Measurements from ENCODE around the gene UNC93B1. TPM values are rescaled to one million over a fixed set of nuclear protein-coding genes. Genes with fewer than 3 reads are reported as not detected.

Gene UNC93B1
- total RNA-seq, 1 experiment from 2014 or later, result 26.5 TPM

DNA sequence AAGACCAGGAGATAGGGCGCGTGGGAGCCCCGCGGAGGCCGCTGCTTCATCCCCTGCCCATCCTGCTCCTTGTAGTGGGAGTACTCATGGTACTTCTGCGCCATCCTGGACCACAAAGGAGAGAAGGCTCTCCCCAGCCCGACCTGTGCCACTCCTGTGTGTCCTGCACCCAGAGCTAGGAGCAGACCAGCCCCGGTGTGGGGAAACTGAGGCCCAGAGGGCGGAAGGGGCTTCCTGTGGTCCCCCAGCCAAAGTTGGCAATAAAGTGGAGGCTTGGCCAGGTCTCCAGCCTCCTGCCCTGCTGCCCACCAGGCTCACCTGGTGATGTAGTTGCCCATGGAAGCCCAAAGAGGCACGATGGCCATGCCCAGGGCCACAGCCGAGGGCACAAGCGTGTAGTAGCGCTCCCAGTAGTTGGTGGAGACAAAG, 4.7 kb downstream of the UNC93B1 start:
- no TSS peak for BruUV-seq (replicated peaks)
- Mint-ChIP-seq H3K4me3 (ENCODE audit: unreplicated experiment) (no peak overlapping the region), H3K27ac (ENCODE audit: unreplicated experiment) (no peak overlapping the region), H3K9me3 (ENCODE audit: unreplicated experiment) (no peaks in the 10 kb centered on the region), H3K36me3 (ENCODE audit: insufficient read depth, unreplicated experiment) (peaks cover 4% of the 10 kb centered on the region), H3K4me1 (ENCODE audit: low read depth, unreplicated experiment) (peaks cover 9% of the 10 kb centered on the region), H3K27me3 (ENCODE audit: insufficient read depth, unreplicated experiment) (no peaks in the 10 kb centered on the region)
- intact Hi-C loops (cut with micrococcal nuclease; ENCODE audit: unreplicated experiment), result no loop called here
- ChIA-PET CTCF (no interaction called here), POLR2A (no interaction called here)
- Histone ChIP-seq H3K9me3 (no peaks in the 10 kb centered on the region), H3K4me1 (peaks cover 5% of the 10 kb centered on the region), H3K36me3 (ENCODE audit: control insufficient read depth, insufficient read depth, low read length) (0 out of 2 replicates have a peak, but pooled peaks cover 1% of the 10 kb centered on the region), H3K27me3 (replicated peaks; ENCODE audit: control insufficient read depth, insufficient read depth, low read length) (no peaks in the 10 kb centered on the region), H3K4me3 (ENCODE audit: low read depth, low read length) (no peak overlapping the region)
- DNase-seq, result peak in 1 of 2 experiments; percentile 35
- TF ChIP-seq, protein P1, sequence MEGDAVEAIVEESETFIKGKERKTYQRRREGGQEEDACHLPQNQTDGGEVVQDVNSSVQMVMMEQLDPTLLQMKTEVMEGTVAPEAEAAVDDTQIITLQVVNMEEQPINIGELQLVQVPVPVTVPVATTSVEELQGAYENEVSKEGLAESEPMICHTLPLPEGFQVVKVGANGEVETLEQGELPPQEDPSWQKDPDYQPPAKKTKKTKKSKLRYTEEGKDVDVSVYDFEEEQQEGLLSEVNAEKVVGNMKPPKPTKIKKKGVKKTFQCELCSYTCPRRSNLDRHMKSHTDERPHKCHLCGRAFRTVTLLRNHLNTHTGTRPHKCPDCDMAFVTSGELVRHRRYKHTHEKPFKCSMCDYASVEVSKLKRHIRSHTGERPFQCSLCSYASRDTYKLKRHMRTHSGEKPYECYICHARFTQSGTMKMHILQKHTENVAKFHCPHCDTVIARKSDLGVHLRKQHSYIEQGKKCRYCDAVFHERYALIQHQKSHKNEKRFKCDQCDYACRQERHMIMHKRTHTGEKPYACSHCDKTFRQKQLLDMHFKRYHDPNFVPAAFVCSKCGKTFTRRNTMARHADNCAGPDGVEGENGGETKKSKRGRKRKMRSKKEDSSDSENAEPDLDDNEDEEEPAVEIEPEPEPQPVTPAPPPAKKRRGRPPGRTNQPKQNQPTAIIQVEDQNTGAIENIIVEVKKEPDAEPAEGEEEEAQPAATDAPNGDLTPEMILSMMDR (IDR thresholded peaks at IDR 0.05; ENCODE audit: insufficient read depth in 1 of 2, low read depth in 1 of 2, low read length in 1 of 2, severe bottlenecking in 1 of 2, unreplicated experiment in 1 of 2), result no peak

DNA sequence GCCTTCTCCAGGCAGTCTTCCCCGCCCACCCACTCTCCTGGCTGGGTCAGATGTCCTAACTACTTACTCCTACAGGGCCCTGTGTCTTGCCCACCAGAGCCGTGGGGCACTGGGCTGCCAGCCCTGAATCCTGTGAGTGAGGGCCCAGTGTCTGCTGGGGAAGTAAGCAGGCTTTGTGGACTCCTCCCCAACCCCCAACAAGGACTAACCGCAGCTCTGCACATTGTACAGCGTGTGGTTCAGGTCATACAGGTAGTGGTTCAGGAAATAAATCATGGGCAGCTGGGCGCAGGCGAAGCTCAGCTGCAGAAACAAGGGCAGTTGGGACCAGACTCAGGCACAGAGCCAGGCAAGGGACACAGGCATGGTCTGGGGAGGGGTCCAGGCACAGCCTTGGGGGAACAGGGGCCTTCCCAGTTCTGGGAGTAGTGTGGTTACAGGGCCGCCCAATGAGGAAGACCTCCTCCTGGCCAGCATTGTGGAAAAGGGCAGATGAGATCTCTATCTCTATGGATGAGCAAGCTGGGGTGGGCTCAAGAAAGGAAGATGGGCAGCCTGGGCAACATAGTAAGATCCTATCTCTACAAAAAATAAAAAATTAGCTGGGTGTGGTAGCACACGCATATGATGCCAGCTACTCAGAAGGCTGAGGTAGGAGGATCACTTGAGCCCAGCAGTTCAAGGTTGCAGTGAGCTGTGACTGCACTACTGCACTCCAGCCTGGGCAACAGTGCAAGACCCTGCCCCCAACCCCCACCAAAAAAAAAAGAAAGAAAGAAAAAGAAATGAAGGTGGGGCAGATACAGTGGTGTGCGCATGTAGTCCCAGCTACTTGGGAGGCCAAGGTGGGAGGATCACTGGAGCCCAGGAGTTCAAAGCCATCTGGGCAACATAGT, 5.5 kb downstream of the UNC93B1 start:
- peaks cover 4% of the 10 kb centered on the region for H3K36me3 Mint-ChIP-seq (ENCODE audit: insufficient read depth, unreplicated experiment)
- H3K27ac Mint-ChIP-seq (ENCODE audit: unreplicated experiment), result no peak overlapping the region
- intact Hi-C loops (cut with micrococcal nuclease; ENCODE audit: unreplicated experiment), result no loop called here
- H3K9me3 Mint-ChIP-seq (ENCODE audit: unreplicated experiment), result no peaks in the 10 kb centered on the region
- Histone ChIP-seq H3K4me1 (peaks cover 4% of the 10 kb centered on the region; the same call in 1 of the 2 replicates), H3K4me3 (ENCODE audit: low read depth, low read length) (no peak overlapping the region), H3K27me3 (replicated peaks; ENCODE audit: control insufficient read depth, insufficient read depth, low read length) (no peaks in the 10 kb centered on the region), H3K36me3 (ENCODE audit: control insufficient read depth, insufficient read depth, low read length) (0 out of 2 replicates have a peak, but pooled peaks cover 1% of the 10 kb centered on the region), H3K9me3 (no peaks in the 10 kb centered on the region)
- peak in 1 of 2 experiments; percentile 35 for DNase-seq
- peaks cover 9% of the 10 kb centered on the region for H3K4me1 Mint-ChIP-seq (ENCODE audit: low read depth, unreplicated experiment)
- H3K27me3 Mint-ChIP-seq (ENCODE audit: insufficient read depth, unreplicated experiment), result no peaks in the 10 kb centered on the region
- BruUV-seq (replicated peaks), result no TSS peak
- CTCF ChIA-PET, result no interaction called here
- POLR2A ChIA-PET, result no interaction called here
- H3K4me3 Mint-ChIP-seq (ENCODE audit: unreplicated experiment), result no peak overlapping the region
- TF ChIP-seq, protein P1 (IDR thresholded peaks at IDR 0.05; ENCODE audit: insufficient read depth in 1 of 2, low read depth in 1 of 2, low read length in 1 of 2, severe bottlenecking in 1 of 2, unreplicated experiment in 1 of 2), result no peak

DNA sequence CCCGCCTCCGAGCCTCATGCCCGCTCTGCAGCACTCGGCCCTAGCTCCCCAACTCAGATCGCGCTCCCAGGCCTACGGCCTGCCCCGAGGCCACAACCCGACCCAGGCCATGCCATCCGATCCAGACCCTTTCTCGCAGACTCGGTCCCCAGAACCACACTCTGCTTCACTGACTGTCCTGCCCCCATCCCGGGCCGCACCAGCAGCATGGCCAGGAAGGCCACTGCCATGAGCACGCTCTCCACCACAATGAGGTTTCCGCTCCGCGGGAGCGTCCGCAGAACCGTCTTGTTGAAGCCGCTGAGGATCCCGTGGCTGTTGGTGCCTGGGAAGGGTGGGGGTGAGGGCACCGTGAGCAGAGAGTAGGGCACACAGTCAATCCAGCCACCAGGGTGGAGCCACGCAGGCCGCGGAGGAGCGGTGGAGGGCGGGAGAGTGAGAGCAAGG, 6.4 kb downstream of the UNC93B1 start:
- no peaks in the 10 kb centered on the region for H3K9me3 Mint-ChIP-seq (ENCODE audit: unreplicated experiment)
- H3K4me3 Mint-ChIP-seq (ENCODE audit: unreplicated experiment), result no peak overlapping the region
- H3K27ac Mint-ChIP-seq (ENCODE audit: unreplicated experiment), result no peak overlapping the region
- ChIA-PET POLR2A (no interaction called here), CTCF (no interaction called here)
- intact Hi-C loops (cut with micrococcal nuclease; ENCODE audit: unreplicated experiment), result no loop called here
- Histone ChIP-seq H3K4me3 (ENCODE audit: low read depth, low read length) (no peak overlapping the region), H3K4me1 (peaks cover 4% of the 10 kb centered on the region; the same call in 1 of the 2 replicates), H3K27me3 (replicated peaks; ENCODE audit: control insufficient read depth, insufficient read depth, low read length) (no peaks in the 10 kb centered on the region), H3K36me3 (ENCODE audit: control insufficient read depth, insufficient read depth, low read length) (no peaks in the 10 kb centered on the region), H3K9me3 (no peaks in the 10 kb centered on the region)
- TF ChIP-seq, protein P1 (IDR thresholded peaks at IDR 0.05; ENCODE audit: insufficient read depth in 1 of 2, low read depth in 1 of 2, low read length in 1 of 2, severe bottlenecking in 1 of 2, unreplicated experiment in 1 of 2), result no peak
- peaks cover 3% of the 10 kb centered on the region for H3K4me1 Mint-ChIP-seq (ENCODE audit: low read depth, unreplicated experiment)
- H3K27me3 Mint-ChIP-seq (ENCODE audit: insufficient read depth, unreplicated experiment), result no peaks in the 10 kb centered on the region
- DNase-seq, result peak in 1 of 2 experiments; percentile 36
- no TSS peak for BruUV-seq (replicated peaks)
- H3K36me3 Mint-ChIP-seq (ENCODE audit: insufficient read depth, unreplicated experiment), result peaks cover 4% of the 10 kb centered on the region

All from Caco-2 (cell line).